ENCODE results near the gene SEC14L1. TPM values are rescaled to one million over a fixed set of nuclear protein-coding genes. Genes with fewer than 3 reads are reported as not detected.

The SEC14L1 gene
- total RNA-seq, 1 donor from 2014 or later: 93.2 TPM

GRCh38 chr17:77131904-77132303 is 8.9 kb upstream of the SEC14L1 start:
- Histone ChIP-seq H2AFZ (ENCODE audit: low read depth, low read length) (no peak overlapping the region), H3K4me1 (ENCODE audit: insufficient read depth, low read length) (peaks cover 15% of the 10 kb centered on the region), H3K27ac (ENCODE audit: low read depth, low read length) (no peak overlapping the region), H3K9me3 (ENCODE audit: insufficient read depth, low read depth, low read length) (no peaks in the 10 kb centered on the region), H3K4me3 (ENCODE audit: insufficient read depth, low read depth, low read length) (no peak overlapping the region), H3K36me3 (ENCODE audit: insufficient read depth, low read length) (no peaks in the 10 kb centered on the region), H3K79me2 (ENCODE audit: insufficient read depth, low read length) (no peaks in the 10 kb centered on the region), H3K9ac (ENCODE audit: low read length) (no peak overlapping the region), H3K27me3 (ENCODE audit: insufficient read depth, low read length) (no peaks in the 10 kb centered on the region), H4K20me1 (ENCODE audit: insufficient read depth, low read length) (no peaks in the 10 kb centered on the region), H3K4me2 (ENCODE audit: low read length) (no peak overlapping the region)
- peaks cover 2% of the 10 kb centered on the region for H3K36me3 Mint-ChIP-seq (ENCODE audit: low read depth, unreplicated experiment)
- H3K27me3 Mint-ChIP-seq (ENCODE audit: low read depth, unreplicated experiment): no peaks in the 10 kb centered on the region
- no peak overlapping the region for H3K27ac Mint-ChIP-seq (ENCODE audit: unreplicated experiment)
- H3K9me3 Mint-ChIP-seq (ENCODE audit: unreplicated experiment): peaks cover 4% of the 10 kb centered on the region
- FAIRE-seq (no peak), DNase-seq (ENCODE audit: low read depth) (no peak)
- no peak for TF ChIP-seq CTCF (IDR thresholded peaks at IDR 0.05; ENCODE audit: insufficient read depth, low read depth, low read length)
- no peak for TF ChIP-seq EZH2 (IDR thresholded peaks at IDR 0.05; ENCODE audit: insufficient read depth, low read length)
- H3K4me3 Mint-ChIP-seq (ENCODE audit: unreplicated experiment): no peak overlapping the region
- peaks cover 17% of the 10 kb centered on the region for H3K4me1 Mint-ChIP-seq (ENCODE audit: low read depth, unreplicated experiment)

- H3K79me2 ChIP-seq (ENCODE audit: insufficient read depth, low read length): no peaks in the 10 kb centered on the region
- no peak overlapping the region for H3K27ac Mint-ChIP-seq (ENCODE audit: unreplicated experiment)
- H3K4me3 ChIP-seq (ENCODE audit: insufficient read depth, low read depth, low read length): no peak overlapping the region
- H3K9ac ChIP-seq (ENCODE audit: low read length): no peak overlapping the region
- DNase-seq (ENCODE audit: low read depth) (no peak), FAIRE-seq (no peak)
- H3K4me3 Mint-ChIP-seq (ENCODE audit: unreplicated experiment): no peak overlapping the region
- no peak overlapping the region for H3K4me2 ChIP-seq (ENCODE audit: low read length)
- H3K36me3 ChIP-seq (ENCODE audit: insufficient read depth, low read length): no peaks in the 10 kb centered on the region
- peaks cover 2% of the 10 kb centered on the region for H3K36me3 Mint-ChIP-seq (ENCODE audit: low read depth, unreplicated experiment)
- peaks cover 6% of the 10 kb centered on the region for H3K9me3 Mint-ChIP-seq (ENCODE audit: unreplicated experiment)
- no peaks in the 10 kb centered on the region for H3K27me3 Mint-ChIP-seq (ENCODE audit: low read depth, unreplicated experiment)
- no peaks in the 10 kb centered on the region for H3K27me3 ChIP-seq (ENCODE audit: insufficient read depth, low read length)
- H3K4me1 Mint-ChIP-seq (ENCODE audit: low read depth, unreplicated experiment): peaks cover 15% of the 10 kb centered on the region
- no peak overlapping the region for H3K27ac ChIP-seq (ENCODE audit: low read depth, low read length)
- TF ChIP-seq EZH2 (IDR thresholded peaks at IDR 0.05; ENCODE audit: insufficient read depth, low read length): no peak
- TF ChIP-seq CTCF (IDR thresholded peaks at IDR 0.05; ENCODE audit: insufficient read depth, low read depth, low read length): no peak
- peaks cover 14% of the 10 kb centered on the region for H3K4me1 ChIP-seq (ENCODE audit: insufficient read depth, low read length)
- H4K20me1 ChIP-seq (ENCODE audit: insufficient read depth, low read length): no peaks in the 10 kb centered on the region
- H2AFZ ChIP-seq (ENCODE audit: low read depth, low read length): no peak overlapping the region
- H3K9me3 ChIP-seq (ENCODE audit: insufficient read depth, low read depth, low read length): peaks cover 6% of the 10 kb centered on the region
Measured at GRCh38 chr17:77132411-77133086, 8.2 kb upstream of the SEC14L1 start.

GRCh38 chr17:77133087-77133638 is 7.6 kb upstream of the SEC14L1 start:
- Mint-ChIP-seq H3K27ac (ENCODE audit: unreplicated experiment) (no peak overlapping the region), H3K4me1 (ENCODE audit: low read depth, unreplicated experiment) (peaks cover 20% of the 10 kb centered on the region), H3K9me3 (ENCODE audit: unreplicated experiment) (peaks cover 12% of the 10 kb centered on the region), H3K4me3 (ENCODE audit: unreplicated experiment) (no peak overlapping the region), H3K27me3 (ENCODE audit: low read depth, unreplicated experiment) (no peaks in the 10 kb centered on the region), H3K36me3 (ENCODE audit: low read depth, unreplicated experiment) (peaks cover 7% of the 10 kb centered on the region)
- Histone ChIP-seq H3K4me1 (ENCODE audit: insufficient read depth, low read length) (peaks cover 9% of the 10 kb centered on the region), H3K9ac (ENCODE audit: low read length) (no peak overlapping the region), H3K4me3 (ENCODE audit: insufficient read depth, low read depth, low read length) (no peak overlapping the region), H3K79me2 (ENCODE audit: insufficient read depth, low read length) (no peaks in the 10 kb centered on the region), H4K20me1 (ENCODE audit: insufficient read depth, low read length) (no peaks in the 10 kb centered on the region), H3K9me3 (ENCODE audit: insufficient read depth, low read depth, low read length) (peaks cover 6% of the 10 kb centered on the region), H3K27me3 (ENCODE audit: insufficient read depth, low read length) (no peaks in the 10 kb centered on the region), H3K27ac (ENCODE audit: low read depth, low read length) (no peak overlapping the region), H3K4me2 (ENCODE audit: low read length) (no peak overlapping the region), H2AFZ (ENCODE audit: low read depth, low read length) (no peak overlapping the region), H3K36me3 (ENCODE audit: insufficient read depth, low read length) (no peaks in the 10 kb centered on the region)
- TF ChIP-seq CTCF (IDR thresholded peaks at IDR 0.05; ENCODE audit: insufficient read depth, low read depth, low read length) (no peak), EZH2 (IDR thresholded peaks at IDR 0.05; ENCODE audit: insufficient read depth, low read length) (no peak)
- DNase-seq (ENCODE audit: low read depth) (no peak), FAIRE-seq (no peak)
